GM23338 (cell line): ENCODE data around the gene ZBTB20.

Source experiments
- CTCF ChIP-seq, 2 experiments: fragments of 200-600 bp in 1 of 2; sonication (generic) in 1 of 2; conservative IDR thresholded peaks; 2 replicates each; pipeline versions ENCODE4 v1.5.1 to v1.6.1; 2016 to 2017; ENCODE audit warnings: antibody characterized with exemption in 2 of 2, low read depth in 2 of 2, mild to moderate bottlenecking in 2 of 2, moderate library complexity in 1 of 2
- EZH2phosphoT487 ChIP-seq: fragments of 200-600 bp; sonication (generic); IDR thresholded peaks from one replicate; pipeline ENCODE4 v1.8.1; 2018; ENCODE audit warnings: antibody characterized with exemption; ENCODE audit not compliant: unreplicated experiment
- POLR2AphosphoS5 ChIP-seq: IDR thresholded peaks from 2 replicates; pipeline ENCODE4 v1.6.1; 2016; ENCODE audit warnings: antibody characterized with exemption, low read depth

- TF ChIP-seq CTCF (conservative IDR thresholded peaks at IDR 0.05; ENCODE audit: low read depth in 2 of 2) = no peak
- TF ChIP-seq POLR2AphosphoS5 = no peak
- TF ChIP-seq EZH2phosphoT487 = no peak
Measured at GRCh38 chr3:114418107-114418506, 729.0 kb downstream of the ZBTB20 start.
